ENCODE measurements around the gene ZNF521. TPM values are rescaled to one million over a fixed set of nuclear protein-coding genes. Genes with fewer than 3 reads are reported as not detected.

Gene ZNF521
- total and polyA plus RNA-seq, 2 experiments from 2014 or later = 3.1 to 9.2 TPM

- peaks cover 4% of the 10 kb centered on the region; the same call in 1 of the 2 replicates for H3K4me1 ChIP-seq (ENCODE audit: insufficient read depth)
- H3K27ac Mint-ChIP-seq = no peak overlapping the region
- no peak for TF ChIP-seq ETS1 (IDR thresholded peaks at IDR 0.05)
- no peak for TF ChIP-seq REST (IDR thresholded peaks at IDR 0.05; ENCODE audit: unreplicated experiment)
- no peak for TF ChIP-seq ZNF462 (CRISPR knock-in tag; IDR thresholded peaks at IDR 0.05)
- TF ChIP-seq POLR2AphosphoS5 (IDR thresholded peaks at IDR 0.05; ENCODE audit: low read depth) = no peak
- no peak for TF ChIP-seq EZH2phosphoT487 (IDR thresholded peaks at IDR 0.05; ENCODE audit: unreplicated experiment)
- no peak for TF ChIP-seq JUNB (IDR thresholded peaks at IDR 0.05; ENCODE audit: unreplicated experiment)
- TF ChIP-seq NANOG (IDR thresholded peaks at IDR 0.05; ENCODE audit: borderline replicate concordance) = no peak
- no peak for TF ChIP-seq CREB1 (CRISPR knock-in tag; IDR thresholded peaks at IDR 0.05; ENCODE audit: low read depth)
- TF ChIP-seq ZNF331 (CRISPR knock-in tag; IDR thresholded peaks at IDR 0.05; ENCODE audit: low read depth) = no peak
- no peak for TF ChIP-seq STAT1 (IDR thresholded peaks at IDR 0.05; ENCODE audit: unreplicated experiment)
- no peak for TF ChIP-seq EZH2 (IDR thresholded peaks at IDR 0.05; ENCODE audit: low read depth, unreplicated experiment)
- no peak for TF ChIP-seq ZNF114 (CRISPR knock-in tag; IDR thresholded peaks at IDR 0.05)
- no peak for TF ChIP-seq CTCF (conservative IDR thresholded peaks at IDR 0.05; ENCODE audit: low read depth in 2 of 2)
Observed at GRCh38 chr18:25229920-25230319, 122.0 kb downstream of the ZNF521 start.

More at GRCh38 chr18:25229920-25230319, 122.0 kb downstream of the ZNF521 start:
- Mint-ChIP-seq H3K36me3 (ENCODE audit: low read depth) (peaks cover 15% of the 10 kb centered on the region; the same call in 2 of the 3 replicates), H3K4me3 (no peak overlapping the region), H3K27me3 (ENCODE audit: insufficient read depth, low read depth, poor library complexity) (peaks cover 3% of the 10 kb centered on the region), H3K9me3 (no peaks in the 10 kb centered on the region), H3K4me1 (peaks cover 22% of the 10 kb centered on the region)
- Histone ChIP-seq H3K4me3 (no peak overlapping the region), H4K20me1 (replicated peaks; ENCODE audit: insufficient read depth) (no peaks in the 10 kb centered on the region), H2AFZ (no peak overlapping the region), H3K27me3 (ENCODE audit: insufficient read depth) (no peaks in the 10 kb centered on the region), H3K36me3 (ENCODE audit: insufficient read depth) (no peaks in the 10 kb centered on the region), H3K4me2 (no peak overlapping the region), H3F3A (replicated peaks; ENCODE audit: low read depth) (no peaks in the 10 kb centered on the region), H3K9me2 (ENCODE audit: insufficient read depth) (no peaks in the 10 kb centered on the region), H3K27ac (ENCODE audit: low read depth) (no peak overlapping the region), H3K79me2 (replicated peaks; ENCODE audit: insufficient read depth) (no peaks in the 10 kb centered on the region)
- DNase-seq (ENCODE audit: low spot score) = no peak
- ATAC-seq = no peak

Data from GM23338 (cell line).